Sigmoid colon (tissue), 7 donors: Measurements from ENCODE around the gene TAOK1. TPM values are rescaled to one million over a fixed set of nuclear protein-coding genes. Genes with fewer than 3 reads are reported as not detected.

Experiments
- DNase-seq: peaks from one replicate; pipeline ENCODE4 v3.0.0-alpha.2; 2019
- H3K27ac ChIP-seq, 4 donors: fragments of 200-600 bp; sonication (generic); one replicate each; pipeline ENCODE4 v1.5.1; 2016 to 2019; ENCODE audit warnings: mild to moderate bottlenecking in 1 of 4
- H3K27me3 ChIP-seq, 3 donors: fragments of 200-600 bp; sonication (generic); one replicate each; pipeline ENCODE4 v1.5.1; 2019; ENCODE audit warnings: mild to moderate bottlenecking in 1 of 3
- H3K36me3 ChIP-seq, 4 donors: fragments of 200-600 bp; sonication (generic); one replicate each; pipeline ENCODE4 v1.5.1; 2016 to 2019
- H3K4me1 ChIP-seq, 4 donors: fragments of 200-600 bp; sonication (generic); one replicate each; pipeline ENCODE4 v1.5.1; 2017 to 2019
- H3K4me3 ChIP-seq, 4 donors: fragments of 200-600 bp; sonication (generic); one replicate each; pipeline ENCODE4 v1.5.1; 2017 to 2019; ENCODE audit warnings: mild to moderate bottlenecking in 2 of 4, moderate library complexity in 1 of 4
- H3K9me3 ChIP-seq, 4 donors: fragments of 200-600 bp in 3 of 4; sonication (generic) in 3 of 4; one replicate each; pipeline versions ENCODE4 v1.5.1 to v1.6.1; 2013 to 2019
- CTCF ChIP-seq, 4 experiments: fragments of 450-650 bp in 3 of 4; fragments of 200-600 bp in 1 of 4; IDR thresholded peaks; one replicate each; pipeline ENCODE4 v1.5.1; 2016 to 2019; ENCODE audit warnings: antibody characterized with exemption in 4 of 4, mild to moderate bottlenecking in 3 of 4, moderate library complexity in 2 of 4
- EP300 ChIP-seq, 4 donors: sonication (generic); formaldehyde crosslinking; IDR thresholded peaks; one replicate each; pipeline ENCODE4 v1.6.1; 2017; ENCODE audit warnings: antibody characterized with exemption in 4 of 4
- POLR2A ChIP-seq, 2 donors: fragments of 450-650 bp; IDR thresholded peaks; one replicate each; pipeline ENCODE4 v1.6.1; 2016; ENCODE audit warnings: antibody characterized with exemption in 2 of 2, mild to moderate bottlenecking in 2 of 2, moderate library complexity in 2 of 2
- POLR2AphosphoS5 ChIP-seq, 4 donors: sonication (generic); formaldehyde crosslinking; IDR thresholded peaks; one replicate each; pipeline ENCODE4 v1.6.1; 2017; ENCODE audit warnings: antibody characterized with exemption in 4 of 4
- WGBS, 2 donors: extraction: QIAGEN DNeasy Blood & Tissue Kit; methylation state at CpG; one replicate each; pipeline ENCODE4 v1.1.7; 2013; 5-methylcytosine and 5-hydroxymethylcytosine counted together
- intact Hi-C: fragments of 100-400 bp; cut with DNase I; formaldehyde crosslinking; loops from one replicate; pipeline ENCODE4 v1.15.1; 2023
- polyA plus RNA-seq, 3 donors: library from polyadenylated mRNA; stranded (reverse); fragments of 200-250 nt; gene quantifications; one replicate each; pipeline ENCODE4 v1.2.3, GENCODE V29; 2013
- total RNA-seq, 4 donors: library from RNA; depleted of rRNA; stranded (reverse); fragments of >200 nt; gene quantifications; one replicate each; pipeline ENCODE4 v1.1.0, GENCODE V29; 2016
- donor health status: healthy with polysubstance abuse.
- donor health status: Bipolar disorder and iron deficiency.
- donor health status: healthy.

TAOK1 gene
- total and polyA plus RNA-seq, 7 donors, result 3.6 to 65.4 (median 46.3) TPM

GRCh38 chr17:29546085-29546484 lies 155.9 kb downstream of the TAOK1 start:
- TF ChIP-seq EP300 (IDR thresholded peaks at IDR 0.05) (no peak), POLR2AphosphoS5 (IDR thresholded peaks at IDR 0.05) (no peak), CTCF (IDR thresholded peaks at IDR 0.05) (no peak), POLR2A (IDR thresholded peaks at IDR 0.05) (no peak)
- Histone ChIP-seq H3K27me3 (no peaks in the 10 kb centered on the region), H3K27ac (no peak overlapping the region), H3K9me3 (no peaks in the 10 kb centered on the region), H3K36me3 (peaks cover 8 to 36% (median 11%) of the 10 kb centered on the region in 4 donors), H3K4me1 (no peaks in the 10 kb centered on the region), H3K4me3 (no peak overlapping the region)
- intact Hi-C loops, result no loop called here
- 89 to 96% methylated on average over 1 of the region's 1 CpG for WGBS, 2 donors
- no peak for DNase-seq

DNA sequence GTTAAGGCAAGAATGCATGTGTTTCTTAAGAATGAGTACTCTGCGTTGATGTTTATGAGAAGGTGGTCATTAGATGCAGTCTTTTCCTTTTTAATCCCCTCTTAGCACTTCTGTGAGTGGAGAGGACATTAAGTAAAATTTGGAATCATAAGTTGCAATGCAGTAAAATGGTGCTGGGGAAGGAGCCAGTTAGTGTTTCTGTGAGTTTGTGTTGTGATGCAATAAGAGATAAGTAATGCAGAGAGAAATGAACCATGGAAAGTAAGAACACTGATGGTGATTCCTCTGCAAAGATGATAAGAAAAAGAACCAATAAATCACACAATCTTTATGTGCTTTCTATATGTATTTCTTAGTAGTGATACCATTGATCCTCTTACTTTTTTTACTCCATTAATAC lies 156.7 kb downstream of the TAOK1 start:
- intact Hi-C loops, result no loop called here
- no peak for DNase-seq
- Histone ChIP-seq H3K4me1 (no peaks in the 10 kb centered on the region), H3K27ac (no peak overlapping the region), H3K36me3 (peaks cover 8 to 28% (median 11%) of the 10 kb centered on the region in 4 donors), H3K4me3 (no peak overlapping the region), H3K9me3 (no peaks in the 10 kb centered on the region), H3K27me3 (no peaks in the 10 kb centered on the region)
- WGBS, 2 donors, result 90% methylated on average over 1 of the region's 1 CpG
- TF ChIP-seq POLR2AphosphoS5 (IDR thresholded peaks at IDR 0.05) (no peak), EP300 (IDR thresholded peaks at IDR 0.05) (no peak), CTCF (IDR thresholded peaks at IDR 0.05) (no peak), POLR2A (IDR thresholded peaks at IDR 0.05) (no peak)

DNA sequence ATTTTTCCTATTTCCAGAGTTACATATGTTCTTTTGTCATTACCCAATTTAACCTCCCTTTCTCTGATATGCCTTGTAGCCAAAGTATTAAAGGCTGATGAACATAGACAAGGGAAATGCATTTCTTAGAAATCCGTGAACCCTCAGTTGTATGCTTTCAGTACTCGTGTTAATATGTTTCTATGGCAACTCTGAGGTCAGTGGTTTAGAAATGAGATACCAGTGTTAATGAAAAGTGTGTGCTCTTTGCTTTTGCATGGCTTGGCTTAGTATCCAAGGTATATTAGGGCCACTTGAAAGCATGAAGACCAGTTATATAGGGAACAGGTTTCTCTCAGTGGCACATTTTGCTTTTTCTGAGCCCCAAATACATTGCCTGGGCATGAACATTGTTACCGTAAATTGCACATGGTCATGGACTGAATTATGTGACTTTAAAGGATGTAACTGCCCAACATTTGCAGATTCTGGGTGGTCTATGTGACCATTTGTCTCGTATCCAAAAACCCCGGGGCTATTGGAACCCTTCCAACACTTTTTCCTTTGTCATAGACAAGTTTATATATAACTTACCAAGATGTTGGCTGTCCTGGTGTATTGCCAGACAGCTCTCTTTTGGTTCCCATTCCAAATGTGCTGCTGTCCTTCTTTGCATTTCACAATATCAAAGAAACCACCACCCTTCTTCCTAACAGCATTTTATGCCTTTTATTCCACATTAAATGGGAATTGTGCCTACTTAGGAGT lies 159.2 kb downstream of the TAOK1 start:
- intact Hi-C loops, result no loop called here
- Histone ChIP-seq H3K27ac (no peak overlapping the region), H3K36me3 (peaks cover 0 to 3% (median 0%) of the 10 kb centered on the region in 4 donors), H3K4me1 (no peaks in the 10 kb centered on the region), H3K27me3 (no peaks in the 10 kb centered on the region), H3K9me3 (no peaks in the 10 kb centered on the region), H3K4me3 (no peak overlapping the region)
- DNase-seq, result no peak
- TF ChIP-seq POLR2AphosphoS5 (IDR thresholded peaks at IDR 0.05) (no peak), EP300 (IDR thresholded peaks at IDR 0.05) (no peak), CTCF (IDR thresholded peaks at IDR 0.05) (no peak), POLR2A (IDR thresholded peaks at IDR 0.05) (no peak)
- 55 to 60% methylated on average over 5 of the region's 5 CpGs for WGBS, 2 donors

DNA sequence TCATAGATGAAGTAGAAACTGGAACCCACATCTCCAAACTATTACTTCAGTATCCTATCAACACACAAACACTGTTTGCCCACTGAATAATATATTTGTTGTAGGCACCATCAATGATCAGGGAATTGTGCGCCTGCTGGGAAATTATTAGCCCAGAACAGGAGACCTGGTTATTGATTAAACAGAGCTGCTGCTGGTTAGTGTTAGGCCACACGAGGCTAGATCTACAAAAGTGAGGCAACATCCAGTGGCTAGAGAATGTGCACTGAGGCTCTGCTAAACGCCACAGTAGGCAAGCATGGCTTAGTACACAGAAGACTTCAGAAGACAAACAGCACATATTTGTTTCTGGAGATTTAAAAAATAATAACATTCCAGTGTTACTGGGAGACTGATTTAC lies 165.7 kb downstream of the TAOK1 start:
- Histone ChIP-seq H3K4me1 (no peaks in the 10 kb centered on the region), H3K36me3 (no peaks in the 10 kb centered on the region), H3K27ac (no peak overlapping the region), H3K9me3 (no peaks in the 10 kb centered on the region), H3K27me3 (no peaks in the 10 kb centered on the region), H3K4me3 (no peak overlapping the region)
- DNase-seq, result no peak
- intact Hi-C loops, result no loop called here
- no peak for TF ChIP-seq EP300 (IDR thresholded peaks at IDR 0.05)
- TF ChIP-seq POLR2AphosphoS5 (IDR thresholded peaks at IDR 0.05), result no peak
- no peak for TF ChIP-seq CTCF (IDR thresholded peaks at IDR 0.05)
- TF ChIP-seq POLR2A (IDR thresholded peaks at IDR 0.05), result no peak
- 21 to 66% methylated on average over 3 of the region's 3 CpGs for WGBS, 2 donors
